ENCODE results near the gene SPATS1. TPM values are rescaled to one million over a fixed set of nuclear protein-coding genes. Genes with fewer than 3 reads are reported as not detected.

SPATS1 gene
- total RNA-seq, 1 donor from 2014 or later = not detected

- DNase-seq (no peak), ATAC-seq (ENCODE audit: low read depth) (no peak)
- Mint-ChIP-seq H3K4me1 (no peaks in the 10 kb centered on the region), H3K9me3 (no peaks in the 10 kb centered on the region), H3K27ac (no peak overlapping the region), H3K36me3 (ENCODE audit: low read depth) (no peaks in the 10 kb centered on the region), H3K27me3 (peaks cover 16% of the 10 kb centered on the region), H3K4me3 (no peak overlapping the region)
- CTCF ChIA-PET = interaction anchor here (1.1 kb wide), 1 partner anchor 29 kb away, joined by 3 read pairs; no protein-coding TSS in a partner anchor
- intact Hi-C loops (cut with micrococcal nuclease) = no loop called here
- TF ChIP-seq, protein P1, sequence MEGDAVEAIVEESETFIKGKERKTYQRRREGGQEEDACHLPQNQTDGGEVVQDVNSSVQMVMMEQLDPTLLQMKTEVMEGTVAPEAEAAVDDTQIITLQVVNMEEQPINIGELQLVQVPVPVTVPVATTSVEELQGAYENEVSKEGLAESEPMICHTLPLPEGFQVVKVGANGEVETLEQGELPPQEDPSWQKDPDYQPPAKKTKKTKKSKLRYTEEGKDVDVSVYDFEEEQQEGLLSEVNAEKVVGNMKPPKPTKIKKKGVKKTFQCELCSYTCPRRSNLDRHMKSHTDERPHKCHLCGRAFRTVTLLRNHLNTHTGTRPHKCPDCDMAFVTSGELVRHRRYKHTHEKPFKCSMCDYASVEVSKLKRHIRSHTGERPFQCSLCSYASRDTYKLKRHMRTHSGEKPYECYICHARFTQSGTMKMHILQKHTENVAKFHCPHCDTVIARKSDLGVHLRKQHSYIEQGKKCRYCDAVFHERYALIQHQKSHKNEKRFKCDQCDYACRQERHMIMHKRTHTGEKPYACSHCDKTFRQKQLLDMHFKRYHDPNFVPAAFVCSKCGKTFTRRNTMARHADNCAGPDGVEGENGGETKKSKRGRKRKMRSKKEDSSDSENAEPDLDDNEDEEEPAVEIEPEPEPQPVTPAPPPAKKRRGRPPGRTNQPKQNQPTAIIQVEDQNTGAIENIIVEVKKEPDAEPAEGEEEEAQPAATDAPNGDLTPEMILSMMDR (IDR thresholded peaks at IDR 0.05) = no peak
- POLR2A ChIA-PET = interaction anchor here (1.1 kb wide), 1 partner anchor 87 kb away, joined by 3 read pairs; the partner anchor contains the start of gene HSP90AB1
Measured at GRCh38 chr6:44333942-44334341, 8.5 kb upstream of the SPATS1 start.

DNA sequence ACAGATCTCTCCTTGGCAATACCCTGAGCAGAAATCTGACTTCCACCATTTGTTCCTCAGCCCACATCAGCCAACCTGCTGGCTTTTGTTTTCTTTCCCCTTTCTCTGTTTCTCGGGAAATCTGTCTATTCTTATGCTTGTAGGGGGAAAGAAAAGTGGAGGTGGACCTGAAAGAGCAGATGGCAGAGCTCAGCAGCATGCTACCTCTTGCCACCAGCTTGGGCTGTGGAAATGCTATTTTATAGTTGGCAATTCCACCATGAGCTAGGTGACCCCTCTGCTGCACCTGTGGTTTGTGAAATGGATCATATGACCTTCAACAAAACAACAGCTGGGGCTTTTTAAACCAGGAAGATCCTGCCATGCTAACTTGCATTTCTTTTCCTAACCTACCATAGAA, 6.8 kb upstream of the SPATS1 start:
- Mint-ChIP-seq H3K4me3 (no peak overlapping the region), H3K27me3 (peaks cover 8% of the 10 kb centered on the region), H3K4me1 (no peaks in the 10 kb centered on the region), H3K9me3 (no peaks in the 10 kb centered on the region), H3K27ac (no peak overlapping the region), H3K36me3 (ENCODE audit: low read depth) (no peaks in the 10 kb centered on the region)
- DNase-seq = no peak
- ATAC-seq (ENCODE audit: low read depth) = no peak
- POLR2A ChIA-PET = no interaction called here
- intact Hi-C loops (cut with micrococcal nuclease) = loop anchor here (5.0 kb wide), 2 partner anchors 113 to 563 kb away; partner anchors contain the start of genes SLC29A1 and VEGFA
- CTCF ChIA-PET = interaction anchor here (0.9 to 5.2 kb wide), 4 partner anchors 34 to 166 kb away, joined by 3 to 39 read pairs (median 3); no protein-coding TSS in a partner anchor
- TF ChIP-seq, protein P1 (IDR thresholded peaks at IDR 0.05) = no peak

DNA sequence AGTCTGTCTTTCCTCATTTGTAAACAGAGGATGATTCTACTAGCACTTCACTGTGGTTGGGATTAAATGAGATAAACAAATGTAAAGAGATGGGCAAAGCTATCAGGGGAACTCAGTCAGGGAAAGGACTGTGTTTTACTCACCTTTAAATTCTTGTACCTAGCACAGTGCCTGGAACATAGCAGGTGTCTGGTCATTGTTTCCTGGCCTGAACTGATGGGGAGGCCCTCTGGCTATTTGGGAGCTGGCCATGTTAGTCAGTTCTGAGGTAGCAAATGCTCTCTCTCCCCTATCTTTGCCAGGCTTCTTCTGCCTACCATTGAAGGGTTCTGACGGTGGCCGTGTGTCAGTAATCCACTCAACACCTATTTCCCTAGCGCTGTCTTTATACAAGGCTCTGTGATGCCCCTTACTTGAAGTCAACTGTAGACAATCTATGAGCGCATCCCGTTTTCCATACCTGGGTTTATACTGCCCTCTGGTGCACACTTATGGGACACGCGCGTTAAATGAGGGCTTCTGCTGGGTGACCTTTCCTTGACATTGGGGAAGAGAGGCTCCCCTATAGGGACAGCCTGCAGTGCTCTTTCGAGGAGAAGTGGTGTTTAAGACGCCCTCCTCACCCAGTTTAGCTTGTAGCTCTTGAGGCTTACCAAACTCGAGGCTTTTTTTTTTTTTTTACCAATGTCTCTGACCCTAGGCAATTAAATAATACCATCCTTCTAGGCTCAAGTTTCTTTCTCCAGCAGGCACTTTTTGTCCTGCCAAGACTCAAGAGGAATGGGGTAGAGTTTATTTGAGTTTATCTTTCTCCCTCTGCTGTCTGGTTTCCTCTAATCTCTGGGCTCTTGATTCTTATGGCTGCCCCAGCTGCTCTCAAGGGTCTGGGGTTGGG, 4.0 kb upstream of the SPATS1 start:
- intact Hi-C loops (cut with micrococcal nuclease) = loop anchor here (1.0 to 5.0 kb wide), 6 partner anchors 70 to 566 kb away; partner anchors contain the start of genes SLC29A1 and VEGFA
- Mint-ChIP-seq H3K4me3 (no peak overlapping the region), H3K4me1 (no peaks in the 10 kb centered on the region), H3K9me3 (no peaks in the 10 kb centered on the region), H3K36me3 (ENCODE audit: low read depth) (no peaks in the 10 kb centered on the region), H3K27ac (no peak overlapping the region), H3K27me3 (peaks cover 22% of the 10 kb centered on the region)
- peak; percentile 94 for ATAC-seq (ENCODE audit: low read depth)
- POLR2A ChIA-PET = interaction anchor here (1.0 to 1.1 kb wide), 3 partner anchors 49 to 91 kb away, joined by 3 to 4 read pairs (median 3); partner anchors contain the start of genes CDC5L, HSP90AB1 and SLC35B2
- CTCF ChIA-PET = interaction anchor here (0.9 to 5.2 kb wide), 8 partner anchors 8 to 242 kb away, joined by 3 to 39 read pairs (median 4); partner anchors contain the start of gene CDC5L
- TF ChIP-seq, protein P1 (IDR thresholded peaks at IDR 0.05) = peak; percentile 58
- DNase-seq = peak; percentile 36

- intact Hi-C loops (cut with micrococcal nuclease) = loop anchor here (5.0 kb wide), 2 partner anchors 117 to 567 kb away; partner anchors contain the start of genes SLC29A1 and VEGFA
- H3K27ac Mint-ChIP-seq = no peak overlapping the region
- CTCF ChIA-PET = interaction anchor here (1.1 to 5.2 kb wide), 6 partner anchors 48 to 243 kb away, joined by 3 to 39 read pairs (median 12); partner anchors contain the start of gene CDC5L
- no peak overlapping the region for H3K4me3 Mint-ChIP-seq
- TF ChIP-seq, protein P1 (IDR thresholded peaks at IDR 0.05) = no peak
- H3K4me1 Mint-ChIP-seq = no peaks in the 10 kb centered on the region
- no peak for DNase-seq
- no peaks in the 10 kb centered on the region for H3K9me3 Mint-ChIP-seq
- peaks cover 30% of the 10 kb centered on the region for H3K27me3 Mint-ChIP-seq
- no peaks in the 10 kb centered on the region for H3K36me3 Mint-ChIP-seq (ENCODE audit: low read depth)
- POLR2A ChIA-PET = interaction anchor here (1.0 kb wide), 1 partner anchor 48 kb away, joined by 3 read pairs; the partner anchor contains the start of gene CDC5L
- ATAC-seq (ENCODE audit: low read depth) = no peak
Measured at GRCh38 chr6:44339301-44339700, 3.1 kb upstream of the SPATS1 start.
